GM12878 (cell line): Measurements from ENCODE around the gene KIF1C. TPM values are rescaled to one million over a fixed set of nuclear protein-coding genes. Genes with fewer than 3 reads are reported as not detected.

ENCODE experiments used
- ATAC-seq: fragments of 200-7000 bp; cut with Tn5 transposase; 3 replicates; pipeline ENCODE4 v1.9.1; 2020; ENCODE audit warnings: mild to moderate bottlenecking, moderate library complexity
- BruUV-seq: library from RNA; stranded (reverse); fragments of 400-500 nt; replicated peaks from 2 replicates; lab custom pipeline; 2021; lab: Mats Ljungman, UMichigan
- CTCF ChIA-PET: fragments of 300-600 bp; sonication (Branson Sonifier 250); formaldehyde crosslinking; extraction: SDS; loops from one replicate; lab custom pipeline; 2021; ENCODE audit warnings: inconsistent platforms; lab: Yijun Ruan, JAX
- POLR2A ChIA-PET: fragments of 350-600 bp; formaldehyde crosslinking; extraction: SDS; loops from one replicate; lab custom pipeline; 2021; ENCODE audit warnings: inconsistent platforms; lab: Charles Lee
- RAD21 ChIA-PET: fragments of 300-600 bp; sonication (Branson Sonifier 250); formaldehyde crosslinking; loops from one replicate; lab custom pipeline; 2023; ENCODE audit warnings: antibody characterized with exemption; ENCODE audit not compliant: unreplicated experiment; lab: Charles Lee
- SMC1A ChIA-PET: fragments of 300-600 bp; sonication (Branson Sonifier 250); formaldehyde crosslinking; loops from one replicate; lab custom pipeline; 2023; ENCODE audit not compliant: unreplicated experiment, uncharacterized antibody; lab: Charles Lee
- DNase-seq: peaks from one replicate; pipeline ENCODE4 v3.0.0-alpha.2; 2011; ENCODE audit warnings: low read depth, low spot score
- FAIRE-seq: peaks from 3 replicates; lab custom pipeline; 2011; peaks lifted over from hg19 to GRCh38; lab: Jason Lieb, UNC
- H2AFZ ChIP-seq: 2 replicates; pipeline ENCODE4 v1.6.0; 2011; ENCODE audit warnings: low read depth, low read length, control low read depth; ENCODE audit not compliant: control insufficient read depth
- H3K27ac ChIP-seq: 2 replicates; pipeline ENCODE4 v1.5.1; 2011; ENCODE audit warnings: control low read depth; ENCODE audit not compliant: control insufficient read depth, insufficient read depth
- H3K27me3 ChIP-seq, 2 experiments: replicated peaks in 1 of 2; 2 replicates each; pipeline versions ENCODE4 v1.6.0 to v1.6.1; 2011; ENCODE audit warnings: low read length in 1 of 2; ENCODE audit not compliant: control insufficient read depth in 2 of 2, insufficient read depth in 2 of 2
- H3K36me3 ChIP-seq, 2 experiments: 2 replicates each; pipeline ENCODE4 v1.5.1; 2011; ENCODE audit warnings: low read length in 1 of 2; ENCODE audit not compliant: control insufficient read depth in 2 of 2, insufficient read depth in 2 of 2
- H3K4me1 ChIP-seq: 2 replicates; pipeline ENCODE4 v1.6.1; 2011; ENCODE audit warnings: mild to moderate bottlenecking, low read length, moderate library complexity, mixed read lengths; ENCODE audit not compliant: control insufficient read depth, insufficient read depth
- H3K4me2 ChIP-seq: 2 replicates; pipeline ENCODE4 v1.6.0; 2011; ENCODE audit warnings: control low read depth; ENCODE audit not compliant: control insufficient read depth, insufficient read depth
- H3K4me3 ChIP-seq: fragments of 200-600 bp; sonication (generic); 2 replicates; pipeline ENCODE4 v1.5.1; 2016
- H3K79me2 ChIP-seq: 2 replicates; pipeline ENCODE4 v1.6.0; 2011; ENCODE audit warnings: low read length; ENCODE audit not compliant: control insufficient read depth, insufficient read depth
- H3K9ac ChIP-seq: 2 replicates; pipeline ENCODE4 v1.8.0; 2011; ENCODE audit warnings: low read length, control low read depth, mixed read lengths; ENCODE audit not compliant: control insufficient read depth, insufficient read depth
- H3K9me3 ChIP-seq: replicated peaks from 3 replicates; pipeline ENCODE4 v1.5.1; 2011; ENCODE audit warnings: mild to moderate bottlenecking, low read length; ENCODE audit not compliant: control insufficient read depth, insufficient read depth
- H4K20me1 ChIP-seq: 2 replicates; pipeline ENCODE4 v1.6.0; 2011; ENCODE audit not compliant: control insufficient read depth, insufficient read depth
- ATF7 ChIP-seq: fragments of 450-650 bp; IDR thresholded peaks from 2 replicates; pipeline ENCODE4 v1.6.1; 2016; ENCODE audit warnings: low read depth, mild to moderate bottlenecking
- BCLAF1 ChIP-seq: fragments of 450-650 bp; IDR thresholded peaks from 2 replicates; pipeline ENCODE4 v1.6.1; 2017; ENCODE audit warnings: antibody characterized with exemption, mild to moderate bottlenecking, moderate library complexity
- CBX5 ChIP-seq: sonication (generic); IDR thresholded peaks from 2 replicates; pipeline ENCODE4 v1.6.1; 2016; ENCODE audit warnings: low read depth, moderate library complexity, mild to moderate bottlenecking, inconsistent platforms
- GATAD2B ChIP-seq: fragments of 450-650 bp; conservative IDR thresholded peaks from 2 replicates; pipeline ENCODE4 v1.6.1; 2017; ENCODE audit warnings: low read depth, mild to moderate bottlenecking, moderate library complexity
- KDM1A ChIP-seq: fragments of 200-600 bp; sonication (generic); IDR thresholded peaks from 2 replicates; pipeline ENCODE4 v1.6.1; 2016; ENCODE audit warnings: borderline replicate concordance
- MLLT1 ChIP-seq: fragments of 450-650 bp; IDR thresholded peaks from 2 replicates; pipeline ENCODE4 v1.6.1; 2016; ENCODE audit warnings: mild to moderate bottlenecking
- PAX8 ChIP-seq: fragments of 450-650 bp; IDR thresholded peaks from 2 replicates; pipeline ENCODE4 v1.6.1; 2017; ENCODE audit warnings: mild to moderate bottlenecking, moderate library complexity
- STAT3 ChIP-seq: IDR thresholded peaks from 2 replicates; pipeline ENCODE4 v1.6.1; 2011; ENCODE audit warnings: low read depth, low read length, improper control_type of control experiment
- TBL1XR1 ChIP-seq: IDR thresholded peaks from 2 replicates; pipeline ENCODE4 v1.6.1; 2012; ENCODE audit warnings: low read depth, low read length, improper control_type of control experiment
- YBX1 ChIP-seq: fragments of 450-650 bp; IDR thresholded peaks from 2 replicates; pipeline ENCODE4 v1.6.1; 2016; ENCODE audit warnings: antibody characterized with exemption
- ZBTB33 ChIP-seq: fragments of 450-650 bp; IDR thresholded peaks from 2 replicates; pipeline ENCODE4 v1.6.1; 2017; ENCODE audit warnings: mild to moderate bottlenecking
- ZNF207 ChIP-seq: fragments of 450-650 bp; IDR thresholded peaks from 2 replicates; pipeline ENCODE4 v1.6.1; 2014; ENCODE audit warnings: antibody characterized with exemption, mild to moderate bottlenecking, borderline replicate concordance
- WGBS: methylation state at CpG from one replicate; pipeline ENCODE4 v1.1.6; 2016; ENCODE audit warnings: low lambda C conversion rate; ENCODE audit not compliant: insufficient replicate concordance, insufficient coverage; ENCODE audit errors: missing lambda C conversion rate; 5-methylcytosine and 5-hydroxymethylcytosine counted together
- in situ Hi-C: fragments of 300-500 bp; cut with MboI; formaldehyde crosslinking; loops from 9 replicates; pipeline ENCODE4 v1.14.3; 2018; ENCODE audit warnings: mixed read lengths
- intact Hi-C: fragments of 100-400 bp; cut with micrococcal nuclease; formaldehyde crosslinking; loops from one replicate; pipeline ENCODE4 v1.14.2; 2022; ENCODE audit not compliant: unreplicated experiment
- polyA plus RNA-seq, 11 experiments: library from polyadenylated mRNA; depleted of rRNA in 4 of 11; unstranded in 6 of 11; stranded (reverse) in 5 of 11; fragments of >200 nt; fragmentation: Nextera tagmentation in 4 of 11; fragmentation: Illumina TruSeq in 1 of 11; extraction: Ambion mirVana in 4 of 11; extraction: Trizol in 1 of 11; gene quantifications; 1 replicate in 1 of 11; 2 replicates in 10 of 11; pipeline versions ENCODE4 v1.2.1 to v1.2.3, GENCODE V29; 2011 to 2016; ENCODE audit warnings: inconsistent platforms in 2 of 11, missing spikeins in 2 of 11, low read depth in 1 of 11
- total RNA-seq, 4 experiments: library from RNA; depleted of rRNA in 3 of 4; stranded (reverse); fragments of >200 nt in 3 of 4; fragmentation: Illumina TruSeq in 1 of 4; extraction: Trizol in 1 of 4; gene quantifications; 2 replicates each; pipeline versions ENCODE4 v1.2.1 to v1.2.3, GENCODE V29; 2013 to 2021

KIF1C gene
- total and polyA plus RNA-seq, 10 of the 15 experiments (the other 5 are each of a cell fraction or from before 2014, with no cell fraction given), result 1.4 to 65.9 (median 21.1) TPM

GRCh38 chr17:4966844-4967538 is 30.8 kb upstream of the KIF1C start (continued):
- TF ChIP-seq ZNF207, result no peak
- TF ChIP-seq KDM1A, result no peak
- TF ChIP-seq ZBTB33, result no peak
- TF ChIP-seq PAX8, result no peak

- Histone ChIP-seq H3K9me3 (no peaks in the 10 kb centered on the region), H3K4me3 (peak within 1 kb of the TSS; percentile 89), H3K27me3 (no peaks in the 10 kb centered on the region), H3K9ac (peak within 1 kb of the TSS; percentile 98), H3K36me3 (peaks cover 10 to 11% of the 10 kb centered on the region in 2 experiments; a peak in 3 of 4 replicates), H3K4me1 (peaks cover 14% of the 10 kb centered on the region), H3K4me2 (peak within 1 kb of the TSS; percentile 99), H4K20me1 (no peaks in the 10 kb centered on the region), H3K27ac (peak within 1 kb of the TSS; percentile 100), H3K79me2 (peaks cover 29% of the 10 kb centered on the region), H2AFZ (peak within 1 kb of the TSS; percentile 94)
- peak; percentile 90 for DNase-seq
- SMC1A ChIA-PET, result interaction anchor here (0.7 to 4.3 kb wide), 22 partner anchors 11 to 270 kb away, joined by 3 to 50 read pairs (median 4); partner anchors contain the start of genes CAMTA2, CHRNE, ENO3 and KIF1C
- RAD21 ChIA-PET, result interaction anchor here (0.8 to 6.4 kb wide), 23 partner anchors 10 to 405 kb away, joined by 3 to 73 read pairs (median 4); partner anchors contain the start of genes ARRB2, CAMTA2, ENO3 and INCA1
- in situ Hi-C loops, result no loop called here
- under 1% methylated on average over 66 of the region's 66 CpGs for WGBS
- POLR2A ChIA-PET, result interaction anchor here (0.6 to 8.5 kb wide), 14 partner anchors 10 to 452 kb away, joined by 3 to 272 read pairs (median 6); partner anchors contain the start of genes CAMTA2, ENO3, INCA1 and KIF1C
- ATAC-seq, result peak; percentile 69
- CTCF ChIA-PET, result interaction anchor here (0.6 to 3.6 kb wide), 16 partner anchors 11 to 725 kb away, joined by 3 to 28 read pairs (median 8); partner anchors contain the start of genes C1QBP, CAMTA2, CHRNE and ENO3
- TSS peak; percentile 89 for BruUV-seq
- intact Hi-C loops, result loop anchor here (1.0 to 5.0 kb wide), 4 partner anchors 19 to 94 kb away; no protein-coding TSS in a partner anchor
- FAIRE-seq, result no peak
- no peak for TF ChIP-seq CBX5
- peak; percentile 76 for TF ChIP-seq GATAD2B
- no peak for TF ChIP-seq BCLAF1
- TF ChIP-seq YBX1, result no peak
- no peak for TF ChIP-seq STAT3
- 0 out of 2 replicates have a peak, but pooled peaks have one; percentile 45 for TF ChIP-seq TBL1XR1
- TF ChIP-seq MLLT1, result 0 out of 2 replicates have a peak, but pooled peaks have one; percentile 28
- TF ChIP-seq ATF7, result peak; percentile 25; the same call in 1 of the 2 replicates
These were observed 29.9 kb upstream of the KIF1C start, which contains the start of gene SPAG7 for GRCh38 chr17:4967539-4968485. SPAG7 (minus strand) TSS chr17:4967817; CDS start chr17:4967804, 13 bp downstream.
